ENCODE data around the gene RNF32.
"Not testable (repeated sequence)": the region's sequence is repeated elsewhere in the genome, so short reads cannot be mapped to it uniquely, and the experiment has no call there.

RNF32 gene

DNA sequence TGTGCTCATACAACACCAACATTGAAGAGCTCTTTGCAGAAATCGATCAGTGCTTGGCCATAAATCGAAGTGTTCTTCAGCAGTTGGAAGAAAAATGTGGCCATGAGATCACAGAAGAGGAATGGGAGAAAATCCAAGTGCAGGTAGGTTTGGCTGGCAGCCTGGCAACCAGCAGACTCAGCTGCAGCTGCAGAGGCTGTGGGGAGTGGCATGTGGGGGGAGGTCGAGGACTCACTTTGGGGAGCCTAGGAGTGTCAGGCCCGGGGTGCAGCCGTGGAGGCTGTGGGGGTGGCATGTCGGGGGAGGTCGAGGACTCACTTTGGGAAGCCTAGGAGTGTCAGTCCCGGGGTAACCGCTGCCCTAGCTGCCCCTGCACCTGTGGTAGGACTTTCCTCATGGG lies 35.1 kb downstream of the RNF32 start:
- no peak for DNase-seq (ENCODE audit: low read depth)

DNA sequence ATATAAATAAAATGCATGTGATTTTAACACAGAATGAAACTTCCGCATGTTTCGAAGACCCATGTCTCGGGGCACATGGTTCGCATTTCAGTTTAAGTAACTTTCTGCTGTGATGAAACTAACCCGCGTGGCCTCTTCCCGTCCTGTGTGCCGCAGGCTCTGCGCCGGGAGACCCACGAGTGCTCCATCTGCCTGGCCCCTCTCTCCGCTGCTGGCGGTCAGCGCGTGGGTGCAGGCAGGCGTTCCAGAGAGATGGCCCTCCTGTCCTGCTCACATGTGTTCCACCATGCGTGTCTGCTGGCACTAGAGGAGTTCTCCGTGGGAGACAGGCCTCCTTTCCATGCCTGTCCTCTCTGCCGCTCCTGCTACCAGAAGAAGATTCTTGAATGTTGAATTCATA lies 35.7 kb downstream of the RNF32 start:
- DNase-seq (ENCODE audit: low read depth): no peak

DNA sequence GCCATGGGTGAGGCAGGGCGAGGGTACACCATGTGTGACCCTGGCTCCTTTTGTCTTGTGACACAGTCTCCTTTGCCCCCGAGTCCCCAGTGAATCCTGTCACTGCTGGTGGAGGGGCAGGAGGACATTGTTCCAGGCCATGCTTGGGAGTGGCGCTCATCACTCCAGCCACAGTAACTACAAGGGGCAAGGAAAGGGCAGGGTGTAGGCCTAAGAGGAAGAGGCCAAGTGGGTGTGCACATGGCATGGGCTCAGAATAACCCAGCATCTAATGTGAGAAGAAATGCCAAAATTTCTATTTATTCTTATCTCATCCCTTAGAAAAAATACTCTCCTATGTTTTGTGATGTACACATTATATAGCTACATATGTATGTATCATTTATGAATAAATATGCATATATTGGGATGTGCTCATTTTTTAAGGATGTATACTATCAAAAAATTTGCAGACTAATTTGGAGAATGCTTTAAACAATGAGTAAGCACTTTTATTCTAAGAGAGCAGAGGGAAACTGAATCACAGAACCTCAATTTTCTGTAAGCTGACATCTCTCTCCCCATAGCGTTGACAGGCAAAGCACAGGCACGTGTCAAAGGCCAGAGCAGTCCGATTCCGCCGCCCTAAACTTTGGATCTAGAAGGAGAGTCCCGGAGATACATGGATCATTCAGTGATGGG lies 36.9 kb downstream of the RNF32 start:
- no peak for DNase-seq (ENCODE audit: low read depth)

DNA sequence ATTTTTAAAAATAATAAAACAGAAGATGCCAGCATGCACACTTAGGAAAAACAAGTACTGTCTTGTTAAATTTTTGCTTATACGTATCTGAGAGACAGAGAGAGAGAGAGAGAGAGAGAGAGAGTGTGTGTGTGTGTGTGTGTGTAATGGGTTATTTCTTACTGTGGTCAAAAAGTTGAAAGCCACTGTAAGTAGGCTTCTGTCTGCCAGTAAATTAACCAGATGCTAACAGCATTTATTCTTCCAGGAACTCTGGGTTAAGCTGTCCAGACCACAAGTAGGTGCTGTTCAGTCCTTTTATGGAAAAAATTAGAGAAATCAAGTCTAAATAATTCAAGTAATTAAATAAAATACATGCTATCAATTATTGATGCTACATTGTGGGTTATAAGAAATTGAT lies 39.7 kb downstream of the RNF32 start:
- DNase-seq (ENCODE audit: low read depth): no peak

DNA sequence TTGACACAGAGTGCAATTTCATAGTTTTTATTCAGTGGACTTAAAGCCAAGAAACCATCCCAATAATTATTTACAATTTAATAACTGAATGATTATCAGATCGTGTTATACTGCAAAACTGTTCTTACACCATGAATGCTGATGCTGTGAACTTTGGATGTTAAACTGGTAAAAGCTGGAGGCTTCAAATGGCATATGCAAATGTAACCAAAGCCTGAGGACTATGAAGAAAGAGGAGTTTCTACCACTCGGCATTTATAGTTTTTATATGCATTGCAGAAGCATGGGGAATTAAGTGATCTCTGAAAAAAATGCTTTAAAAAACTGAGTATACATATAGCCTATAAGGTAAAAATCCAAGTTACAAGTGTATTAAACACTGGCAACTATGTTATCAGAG lies 42.4 kb downstream of the RNF32 start:
- DNase-seq (ENCODE audit: low read depth): no peak

DNA sequence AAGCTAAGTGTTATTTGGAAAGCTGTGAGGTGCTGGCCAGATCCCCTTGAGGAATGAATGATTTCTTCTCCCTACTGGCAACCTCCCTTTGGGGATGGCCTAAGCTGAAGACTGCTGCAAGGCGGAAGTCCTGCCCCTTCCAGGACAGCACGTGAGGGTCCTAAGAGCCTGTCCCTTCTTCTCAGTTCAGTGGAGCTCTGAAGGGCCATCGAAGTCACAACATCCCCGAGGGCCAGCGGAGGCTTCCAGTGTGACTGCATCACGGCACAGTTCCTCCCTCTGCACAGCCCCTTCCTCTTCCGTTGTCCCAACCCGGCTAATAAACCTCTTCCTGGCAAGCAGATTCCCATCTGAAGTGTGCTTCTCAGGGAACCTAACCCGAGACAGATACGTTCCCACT lies 43.7 kb downstream of the RNF32 start:
- no peak for DNase-seq (ENCODE audit: low read depth)

DNA sequence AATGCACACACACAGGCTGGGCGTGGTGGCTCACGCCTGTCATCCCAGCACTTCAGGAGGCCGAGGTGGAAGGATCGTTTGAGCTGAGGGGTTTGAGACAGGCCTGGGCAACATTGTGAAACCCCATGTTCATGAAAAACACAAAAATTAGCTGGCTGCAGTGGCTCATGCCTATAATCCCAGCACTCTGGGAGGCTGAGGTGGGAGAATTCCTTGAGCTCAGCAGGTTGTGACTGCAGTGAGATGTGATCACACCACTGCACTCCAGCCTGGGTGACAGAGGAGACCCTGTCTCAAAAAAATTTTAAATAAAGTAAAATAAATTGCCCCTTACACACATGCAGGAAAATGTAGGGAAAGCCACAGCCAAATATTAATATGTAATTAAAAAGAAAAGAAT lies 44.1 kb downstream of the RNF32 start:
- DNase-seq (ENCODE audit: low read depth): no peak

DNA sequence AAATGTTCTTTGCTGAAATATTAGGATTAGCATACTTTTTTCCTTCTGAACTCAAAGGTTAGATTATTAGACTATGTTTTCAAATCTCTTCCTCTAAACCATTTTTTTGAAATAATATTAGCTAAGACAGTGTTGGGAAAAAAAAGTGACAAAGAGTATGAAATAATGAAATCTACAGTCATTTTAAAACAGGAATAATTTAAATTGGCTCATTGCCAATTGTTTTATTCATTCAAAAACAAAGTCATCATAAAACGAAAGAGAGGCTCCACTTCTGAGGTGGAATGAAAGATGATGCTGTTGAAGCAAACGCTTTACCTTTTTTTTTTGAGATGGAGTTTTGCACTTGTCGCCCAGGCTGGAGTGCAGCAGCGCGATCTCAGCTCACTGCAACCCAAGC lies 51.2 kb downstream of the RNF32 start:
- no peak for DNase-seq (ENCODE audit: low read depth)

DNA sequence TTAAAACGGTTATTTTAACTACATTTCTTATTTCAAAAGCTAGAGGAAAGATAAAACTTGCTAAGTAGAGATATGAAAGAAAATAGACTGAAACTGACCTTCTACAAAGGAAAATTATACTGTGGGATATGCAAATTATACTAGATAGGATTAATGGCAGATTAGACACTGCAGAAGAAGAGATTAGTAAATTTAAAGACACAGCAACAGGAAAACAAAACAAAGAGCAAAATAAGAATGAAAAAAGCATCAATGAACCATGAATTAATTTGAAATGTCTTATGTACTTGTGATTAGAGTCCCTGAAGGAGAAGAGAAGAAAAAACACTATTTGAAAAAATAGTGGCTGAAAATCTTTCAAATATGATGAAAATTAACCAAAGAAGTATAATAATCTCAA lies 52.3 kb downstream of the RNF32 start:
- no peak for DNase-seq (ENCODE audit: low read depth)

DNA sequence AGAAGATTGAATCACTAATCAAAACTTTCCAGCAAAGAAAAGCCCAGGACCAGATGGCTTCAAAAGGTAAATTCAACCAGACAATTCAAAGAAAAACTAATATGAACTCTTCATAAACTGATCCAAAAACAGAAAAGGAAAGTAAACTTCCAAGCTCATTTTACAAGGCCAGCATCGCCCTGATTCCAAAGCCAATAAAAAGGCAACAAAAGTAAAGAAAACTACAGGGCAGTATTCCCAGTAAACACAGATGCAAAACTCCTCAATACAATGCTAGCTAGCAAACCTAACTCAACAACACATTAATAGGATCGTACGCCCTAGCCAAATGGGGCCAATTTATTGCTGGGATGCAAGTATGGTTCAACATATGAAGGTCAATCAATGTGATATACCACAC lies 53.1 kb downstream of the RNF32 start:
- DNase-seq (ENCODE audit: low read depth): no peak

DNA sequence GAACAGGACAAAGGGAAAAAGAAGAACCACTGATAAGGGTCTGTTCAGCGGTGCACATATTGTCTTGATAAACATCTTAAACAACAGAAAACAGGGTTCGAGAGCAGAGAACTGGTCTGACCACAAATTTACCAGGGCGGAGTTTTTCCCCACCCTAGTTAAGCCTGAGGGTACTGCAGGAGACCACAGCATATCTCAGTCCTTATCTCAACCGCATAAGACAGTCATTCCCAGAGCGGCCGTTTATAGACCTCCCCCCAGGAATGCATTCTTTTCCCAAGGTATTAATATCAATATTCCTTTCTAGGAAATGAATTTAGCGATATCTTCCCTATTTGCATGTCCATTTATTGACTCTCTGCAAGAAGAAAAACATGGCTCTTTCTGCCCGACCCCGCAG lies 56.7 kb downstream of the RNF32 start:
- DNase-seq (ENCODE audit: low read depth): not testable (repeated sequence)

DNA sequence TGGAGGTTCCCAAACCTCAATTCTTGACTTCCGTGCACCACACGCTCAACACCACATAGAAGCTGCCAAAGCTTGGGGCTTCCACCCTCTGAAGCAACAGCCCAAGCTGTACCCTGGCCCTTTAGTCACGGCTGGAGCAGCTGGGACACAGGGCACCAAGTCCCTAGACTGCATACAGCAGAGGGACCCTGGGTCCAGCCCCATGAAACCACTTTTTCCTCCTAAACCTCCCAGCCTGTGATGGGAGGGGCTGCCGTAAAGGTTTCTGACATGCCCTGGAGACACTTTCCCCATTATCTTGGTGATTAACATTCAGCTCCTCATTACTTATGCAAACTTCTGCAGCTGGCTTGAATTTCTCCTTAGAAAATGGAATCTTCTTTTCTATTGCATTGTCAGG lies 57.9 kb downstream of the RNF32 start:
- DNase-seq (ENCODE audit: low read depth): not testable (repeated sequence)

DNA sequence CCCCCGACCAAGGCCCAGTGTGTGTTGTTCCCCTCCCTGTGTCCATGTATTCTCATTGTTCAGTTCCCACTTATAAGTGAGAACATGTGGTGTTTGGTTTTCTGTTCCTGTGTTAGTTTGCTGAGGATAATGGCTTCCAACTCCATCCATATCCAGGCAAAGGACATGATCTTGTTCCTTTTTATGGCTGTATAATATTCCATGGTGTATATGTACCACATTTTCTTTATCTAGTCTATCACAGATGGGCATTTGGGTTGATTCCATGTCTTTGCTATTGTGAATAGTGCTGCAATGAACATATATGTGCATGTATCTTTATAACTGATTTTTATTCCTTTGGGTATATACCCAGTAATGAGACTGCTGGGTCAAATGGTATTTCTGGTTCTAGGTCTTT lies 61.2 kb downstream of the RNF32 start:
- DNase-seq (ENCODE audit: low read depth): not testable (repeated sequence)

DNA sequence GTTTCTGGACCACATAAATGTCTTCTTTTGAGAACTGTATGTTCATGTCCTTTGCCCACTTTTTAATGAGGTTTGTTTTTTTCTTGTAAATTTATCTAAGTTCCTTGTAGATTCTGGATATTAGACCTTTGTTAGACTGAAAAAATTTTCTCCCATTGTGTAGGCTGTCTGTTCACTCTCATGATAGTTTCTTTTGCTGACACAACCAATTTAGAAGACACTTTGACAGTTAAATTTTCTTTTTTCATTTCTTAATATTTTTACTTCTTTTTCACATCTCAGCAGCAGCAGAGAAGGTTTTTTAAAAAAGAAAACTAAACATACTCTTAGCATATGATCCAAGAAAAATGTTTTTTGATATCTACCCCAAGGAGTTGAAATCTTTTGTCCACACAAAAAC lies 61.8 kb downstream of the RNF32 start:
- DNase-seq (ENCODE audit: low read depth): no peak

DNA sequence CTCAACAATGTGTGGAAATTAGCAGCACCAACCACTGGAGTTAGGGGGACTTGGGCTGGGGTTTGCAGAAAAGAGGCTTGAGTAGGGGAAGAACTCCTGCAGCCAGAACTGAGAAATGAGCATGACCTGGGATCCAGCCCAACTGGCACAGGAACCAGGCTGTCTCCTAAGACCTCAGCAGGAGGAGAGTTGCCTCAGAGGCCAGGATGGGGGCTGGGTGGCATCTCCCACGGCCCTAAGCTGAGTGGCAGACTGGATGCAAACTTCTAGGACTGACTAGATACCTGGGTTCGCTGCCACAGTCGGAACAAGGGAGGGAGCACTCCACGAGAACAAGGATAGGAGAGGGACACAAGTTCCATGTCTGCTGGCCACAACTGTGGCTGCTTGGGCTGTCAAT lies 62.6 kb downstream of the RNF32 start:
- DNase-seq (ENCODE audit: low read depth): no peak

DNA sequence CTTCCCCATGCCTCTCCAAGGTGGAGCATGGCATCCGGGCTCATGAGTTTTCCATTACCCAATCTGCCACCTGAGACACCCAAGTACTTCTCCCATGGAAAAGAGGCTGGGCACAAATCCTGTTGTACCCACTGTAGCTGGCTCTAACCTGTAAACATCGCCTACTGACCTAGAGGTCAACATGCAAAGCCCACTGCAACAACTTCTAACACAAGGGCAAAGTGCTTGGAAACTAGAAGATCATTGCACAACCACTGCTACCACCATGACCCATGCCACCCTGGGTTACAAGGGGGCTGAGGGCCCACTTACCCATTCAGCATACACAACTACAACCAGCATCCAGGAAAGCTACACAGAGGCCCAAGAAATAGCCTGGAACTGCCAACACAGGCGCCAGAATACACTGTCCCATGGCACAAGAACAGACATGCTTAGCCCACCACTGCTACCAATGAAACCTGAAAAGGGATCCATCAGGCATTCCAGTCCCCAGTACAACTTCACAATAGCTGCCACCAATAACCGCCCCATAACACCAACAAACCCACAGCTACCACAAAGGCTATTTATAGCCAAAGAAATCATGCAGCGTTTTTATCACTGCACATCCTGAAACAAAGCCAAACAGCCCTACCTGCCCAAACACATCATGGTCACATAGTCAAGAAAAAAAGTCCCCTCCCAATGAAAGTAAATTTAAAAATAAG lies 63.4 kb downstream of the RNF32 start:
- DNase-seq (ENCODE audit: low read depth): no peak

DNA sequence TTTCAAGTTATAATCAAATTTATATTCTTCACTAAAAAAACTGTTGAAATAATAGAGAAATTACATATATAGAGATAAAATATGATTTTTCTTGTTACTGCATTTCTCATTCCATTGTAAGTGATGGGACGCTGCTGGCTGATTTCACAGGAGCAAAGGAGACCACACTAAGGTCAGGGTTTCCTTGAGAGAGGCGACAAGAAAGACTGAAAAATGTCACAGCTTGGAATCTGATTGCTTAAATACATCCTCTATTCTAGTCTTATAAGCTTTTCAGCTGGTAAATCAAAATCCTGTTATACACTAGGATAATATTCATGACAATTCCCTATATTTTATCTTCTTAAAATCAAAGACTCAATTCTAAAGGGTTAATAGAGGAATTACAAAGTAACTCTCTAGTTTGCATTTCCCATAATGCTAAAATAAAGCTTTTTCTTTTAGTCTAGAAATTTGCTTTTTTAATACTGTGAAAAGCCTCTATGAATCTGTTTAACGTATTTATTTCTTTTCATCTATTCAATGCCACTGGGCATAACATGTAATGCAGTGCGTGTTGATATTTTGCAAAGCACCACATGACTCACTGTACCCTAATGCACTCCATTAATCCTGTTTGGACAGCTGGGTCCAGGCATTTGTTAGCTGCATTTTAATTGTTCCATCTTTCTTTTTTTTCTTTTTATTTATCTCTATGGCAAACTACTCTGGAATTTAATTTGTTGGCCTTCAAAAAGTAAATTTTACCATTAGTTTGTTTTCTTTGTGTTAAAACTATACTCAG lies 81.7 kb downstream of the RNF32 start:
- DNase-seq (ENCODE audit: low read depth): peak; percentile 16

DNA sequence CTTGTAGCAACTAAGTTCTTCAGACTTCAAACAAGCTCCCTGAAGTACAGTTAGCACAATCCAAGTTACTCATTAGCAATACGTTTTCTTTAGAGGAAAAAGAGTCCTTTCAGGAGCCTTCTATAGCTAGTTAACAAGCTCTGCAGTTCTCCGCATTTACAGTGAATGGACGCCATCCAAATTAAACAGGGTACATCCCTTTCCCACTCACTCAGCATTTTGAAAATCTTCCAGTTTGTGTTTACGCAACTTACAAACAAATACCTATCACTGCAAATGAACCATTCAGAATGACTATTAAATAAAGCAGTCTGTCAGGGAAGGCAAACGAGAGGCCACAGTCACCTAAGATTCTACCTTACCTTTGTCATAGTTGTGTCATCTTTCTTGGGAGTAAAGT lies 84.5 kb downstream of the RNF32 start:
- DNase-seq (ENCODE audit: low read depth): peak; percentile 42

DNA sequence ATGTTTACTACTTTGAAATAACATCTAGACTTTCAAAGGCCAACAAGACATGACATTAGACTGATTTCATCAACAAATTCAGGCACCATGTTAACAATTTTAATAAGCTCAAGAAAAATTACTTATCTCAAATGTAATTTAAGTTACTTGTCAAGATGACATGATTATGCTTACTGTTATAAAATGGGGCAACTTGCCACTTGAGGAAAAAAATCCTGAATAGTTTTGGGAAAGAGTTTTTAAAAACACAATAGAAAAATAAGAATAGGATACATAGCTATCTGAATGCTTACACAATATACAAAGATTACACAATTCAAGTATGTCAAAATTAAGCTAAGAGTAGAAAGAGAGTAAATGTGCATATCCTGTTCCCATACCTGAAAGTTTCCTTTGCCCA lies 85.4 kb downstream of the RNF32 start:
- no peak for DNase-seq (ENCODE audit: low read depth)

All from fibroblast of the conjunctiva (primary cell).